ENCODE results near the gene SYNGR1. TPM values are rescaled to one million over a fixed set of nuclear protein-coding genes. Genes with fewer than 3 reads are reported as not detected.
A peak's percentile ranks its signal among the peaks of the same experiment; 100 is the strongest.

The SYNGR1 gene
- total and polyA plus RNA-seq, 8 donors: 0.45 to 18.1 (median 6.4) TPM

GRCh38 chr22:39395936-39396796 lies 46.4 kb downstream of the SYNGR1 start:
- H3K27ac ChIP-seq: no peak overlapping the region
- H3K27me3 ChIP-seq: no peaks in the 10 kb centered on the region
- WGBS, 5 donors: 80 to 92% (median 86%) methylated on average over 11 of the region's 11 CpGs
- no peaks in the 10 kb centered on the region for H3K36me3 ChIP-seq
- intact Hi-C loops (cut with DNase I; ENCODE audit: low total_unique reads): no loop called here
- no peaks in the 10 kb centered on the region for H3K9me3 ChIP-seq
- no peak overlapping the region for H3K4me3 ChIP-seq
- DNase-seq: no peak
- peaks cover 8 to 18% (median 12%) of the 10 kb centered on the region in 4 donors for H3K4me1 ChIP-seq
- TF ChIP-seq, protein P1, sequence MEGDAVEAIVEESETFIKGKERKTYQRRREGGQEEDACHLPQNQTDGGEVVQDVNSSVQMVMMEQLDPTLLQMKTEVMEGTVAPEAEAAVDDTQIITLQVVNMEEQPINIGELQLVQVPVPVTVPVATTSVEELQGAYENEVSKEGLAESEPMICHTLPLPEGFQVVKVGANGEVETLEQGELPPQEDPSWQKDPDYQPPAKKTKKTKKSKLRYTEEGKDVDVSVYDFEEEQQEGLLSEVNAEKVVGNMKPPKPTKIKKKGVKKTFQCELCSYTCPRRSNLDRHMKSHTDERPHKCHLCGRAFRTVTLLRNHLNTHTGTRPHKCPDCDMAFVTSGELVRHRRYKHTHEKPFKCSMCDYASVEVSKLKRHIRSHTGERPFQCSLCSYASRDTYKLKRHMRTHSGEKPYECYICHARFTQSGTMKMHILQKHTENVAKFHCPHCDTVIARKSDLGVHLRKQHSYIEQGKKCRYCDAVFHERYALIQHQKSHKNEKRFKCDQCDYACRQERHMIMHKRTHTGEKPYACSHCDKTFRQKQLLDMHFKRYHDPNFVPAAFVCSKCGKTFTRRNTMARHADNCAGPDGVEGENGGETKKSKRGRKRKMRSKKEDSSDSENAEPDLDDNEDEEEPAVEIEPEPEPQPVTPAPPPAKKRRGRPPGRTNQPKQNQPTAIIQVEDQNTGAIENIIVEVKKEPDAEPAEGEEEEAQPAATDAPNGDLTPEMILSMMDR (IDR thresholded peaks at IDR 0.05): no peak
- no peak for TF ChIP-seq POLR2A (IDR thresholded peaks at IDR 0.05)

DNA sequence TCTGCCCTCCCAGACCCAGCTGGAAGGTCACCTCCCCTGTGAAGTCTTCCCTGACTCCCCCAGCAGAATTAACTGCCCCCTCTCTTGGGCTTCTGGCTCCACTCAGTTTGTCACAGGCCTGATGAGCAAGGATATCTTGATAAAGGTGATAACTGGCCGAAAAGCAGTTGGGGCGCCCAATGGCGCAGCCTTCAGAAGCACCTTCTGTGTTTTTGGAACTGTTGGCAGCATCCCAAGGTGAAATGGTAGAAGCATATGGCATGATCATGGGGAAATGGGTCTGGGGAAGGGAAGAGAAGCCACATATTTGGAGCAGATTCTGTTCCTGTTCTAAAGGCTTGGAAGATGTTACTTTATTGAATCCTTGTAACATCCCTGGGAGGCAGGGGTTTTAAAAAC lies 47.0 kb downstream of the SYNGR1 start:
- DNase-seq: no peak
- Histone ChIP-seq H3K27ac (no peak overlapping the region), H3K9me3 (no peaks in the 10 kb centered on the region), H3K36me3 (no peaks in the 10 kb centered on the region), H3K4me1 (peaks cover 8 to 25% (median 18%) of the 10 kb centered on the region in 4 donors), H3K27me3 (no peaks in the 10 kb centered on the region), H3K4me3 (no peak overlapping the region)
- TF ChIP-seq, protein P1 (IDR thresholded peaks at IDR 0.05): no peak
- TF ChIP-seq POLR2A (IDR thresholded peaks at IDR 0.05): no peak
- no peak for TF ChIP-seq EP300 (IDR thresholded peaks at IDR 0.05)
- TF ChIP-seq POLR2AphosphoS5 (IDR thresholded peaks at IDR 0.05): no peak
- intact Hi-C loops (cut with DNase I; ENCODE audit: low total_unique reads): no loop called here
- WGBS, 5 donors: 86 to 98% (median 90%) methylated on average over 3 of the region's 3 CpGs

DNA sequence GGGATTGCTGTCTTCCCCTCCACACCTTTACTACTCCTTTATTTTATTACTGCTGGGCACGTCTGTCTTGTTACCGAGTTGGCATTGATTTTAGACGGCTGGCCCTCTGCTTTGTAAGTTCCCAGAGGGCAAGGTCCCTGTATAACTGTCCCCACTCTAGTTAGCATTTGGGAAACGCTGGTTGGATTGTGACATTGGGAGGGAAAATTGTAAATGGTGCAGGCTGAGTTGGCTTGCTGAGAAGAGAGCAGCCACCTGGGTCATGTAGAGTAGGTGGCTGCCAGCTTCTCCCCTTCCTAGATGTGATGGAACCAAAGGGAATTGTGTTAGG lies 51.5 kb downstream of the SYNGR1 start:
- no peak overlapping the region for H3K4me3 ChIP-seq
- H3K4me1 ChIP-seq: peaks cover 8 to 44% (median 30%) of the 10 kb centered on the region in 4 donors
- H3K27me3 ChIP-seq: no peaks in the 10 kb centered on the region
- TF ChIP-seq EP300 (IDR thresholded peaks at IDR 0.05) (no peak), POLR2A (IDR thresholded peaks at IDR 0.05) (no peak), POLR2AphosphoS5 (IDR thresholded peaks at IDR 0.05) (no peak)
- TF ChIP-seq, protein P1 (IDR thresholded peaks at IDR 0.05): no peak
- H3K27ac ChIP-seq: no peak overlapping the region
- no peaks in the 10 kb centered on the region for H3K9me3 ChIP-seq
- no peak for DNase-seq
- WGBS, 5 donors: 78 to 91% (median 85%) methylated on average over 4 of the region's 4 CpGs
- intact Hi-C loops (cut with DNase I; ENCODE audit: low total_unique reads): loop anchor here (10.0 kb wide), 1 partner anchor 114 kb away; no protein-coding TSS in a partner anchor
- peaks cover 0 to 29% (median 19%) of the 10 kb centered on the region in 4 donors for H3K36me3 ChIP-seq

DNA sequence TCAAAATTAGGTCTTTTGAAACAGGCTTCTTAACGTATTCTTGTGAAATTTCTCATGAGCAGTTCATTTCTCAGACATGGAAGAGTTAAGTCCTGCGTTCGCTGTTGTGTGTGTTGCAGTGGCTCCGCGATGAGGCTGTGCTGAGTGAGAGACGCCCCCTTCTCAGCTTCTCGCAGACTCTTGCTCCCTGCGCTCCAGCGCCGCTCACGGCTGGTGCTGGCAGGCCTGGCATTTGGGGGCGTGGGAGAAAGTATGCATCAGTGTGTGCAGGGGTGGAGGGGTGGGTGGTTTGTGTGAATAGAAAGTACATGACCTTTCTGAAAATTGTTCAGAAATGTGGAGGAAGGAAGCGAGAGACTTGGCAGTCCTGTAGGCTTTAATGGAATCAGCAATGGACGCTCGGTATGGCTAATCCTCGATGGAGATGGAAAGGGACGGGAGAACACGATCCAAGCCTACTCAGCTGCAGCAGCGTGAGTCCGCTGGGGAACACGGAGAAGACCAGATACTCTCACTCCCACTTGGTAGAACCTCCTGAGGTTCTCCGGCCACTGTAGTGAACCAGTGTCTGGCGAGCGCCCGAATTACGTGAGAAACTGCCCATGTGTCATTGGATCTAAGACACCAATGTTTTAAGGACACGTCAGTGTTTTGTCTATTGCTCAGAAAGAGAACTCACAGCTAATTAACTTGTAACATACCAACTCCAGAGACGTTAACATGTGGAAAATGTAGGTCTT lies 55.7 kb downstream of the SYNGR1 start:
- intact Hi-C loops (cut with DNase I; ENCODE audit: low total_unique reads): loop anchor here (10.0 kb wide), 1 partner anchor 109 kb away; no protein-coding TSS in a partner anchor
- Histone ChIP-seq H3K9me3 (no peaks in the 10 kb centered on the region), H3K27me3 (no peaks in the 10 kb centered on the region), H3K4me1 (peaks cover 3 to 61% (median 32%) of the 10 kb centered on the region in 4 donors), H3K27ac (peak overlapping the region in 3 of 5 donors; percentile 29 to 62 (median 38)), H3K36me3 (peaks cover 0 to 29% (median 19%) of the 10 kb centered on the region in 4 donors), H3K4me3 (peak overlapping the region in 3 of 4 donors; percentile 6 to 20 (median 12))
- 49 to 76% (median 69%) methylated on average over 28 of the region's 28 CpGs for WGBS, 5 donors
- peak in 1 of 2 donors; percentile 84 for DNase-seq
- TF ChIP-seq POLR2AphosphoS5 (IDR thresholded peaks at IDR 0.05) (no peak), EP300 (IDR thresholded peaks at IDR 0.05) (no peak)

Measured in stomach (tissue), 9 donors.